Measurements from ENCODE around the gene FBXL13.
"Not testable (repeated sequence)": the region's sequence is repeated elsewhere in the genome, so short reads cannot be mapped to it uniquely, and the experiment has no call there.

The FBXL13 gene

DNA sequence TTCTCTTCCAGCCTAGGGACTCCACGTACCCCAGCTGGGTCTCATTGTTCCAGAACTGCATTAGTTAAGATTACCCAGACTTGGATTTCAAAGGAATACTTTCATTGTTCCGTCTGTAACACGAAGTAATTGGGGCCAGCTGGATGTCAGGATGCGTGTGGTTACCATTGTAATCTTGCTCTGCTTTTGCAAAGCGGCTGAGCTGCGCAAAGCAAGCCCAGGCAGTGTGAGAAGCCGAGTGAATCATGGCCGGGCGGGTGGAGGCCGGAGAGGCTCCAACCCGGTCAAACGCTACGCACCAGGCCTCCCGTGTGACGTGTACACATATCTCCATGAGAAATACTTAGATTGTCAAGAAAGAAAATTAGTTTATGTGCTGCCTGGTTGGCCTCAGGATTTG lies 140.8 kb downstream of the FBXL13 start:
- no peak for DNase-seq

DNA sequence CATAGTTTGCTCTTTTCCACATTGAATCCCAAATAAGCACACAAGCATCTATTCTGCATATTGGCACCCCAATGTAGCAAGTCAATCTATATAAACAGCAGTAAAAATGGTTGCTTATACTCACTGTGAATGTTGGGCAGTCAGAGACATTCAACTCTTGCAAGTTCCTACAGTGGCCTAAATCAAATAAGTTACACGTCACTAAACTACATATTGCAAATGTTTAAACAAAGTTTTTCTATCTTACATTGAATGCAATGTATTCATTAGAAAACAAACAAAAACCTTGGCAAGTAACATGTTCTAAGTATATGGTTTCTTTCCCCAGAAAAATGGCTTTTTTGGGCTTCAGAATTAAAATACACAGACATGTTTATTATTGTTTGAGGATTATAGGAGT lies 142.8 kb downstream of the FBXL13 start:
- no peak for DNase-seq

DNA sequence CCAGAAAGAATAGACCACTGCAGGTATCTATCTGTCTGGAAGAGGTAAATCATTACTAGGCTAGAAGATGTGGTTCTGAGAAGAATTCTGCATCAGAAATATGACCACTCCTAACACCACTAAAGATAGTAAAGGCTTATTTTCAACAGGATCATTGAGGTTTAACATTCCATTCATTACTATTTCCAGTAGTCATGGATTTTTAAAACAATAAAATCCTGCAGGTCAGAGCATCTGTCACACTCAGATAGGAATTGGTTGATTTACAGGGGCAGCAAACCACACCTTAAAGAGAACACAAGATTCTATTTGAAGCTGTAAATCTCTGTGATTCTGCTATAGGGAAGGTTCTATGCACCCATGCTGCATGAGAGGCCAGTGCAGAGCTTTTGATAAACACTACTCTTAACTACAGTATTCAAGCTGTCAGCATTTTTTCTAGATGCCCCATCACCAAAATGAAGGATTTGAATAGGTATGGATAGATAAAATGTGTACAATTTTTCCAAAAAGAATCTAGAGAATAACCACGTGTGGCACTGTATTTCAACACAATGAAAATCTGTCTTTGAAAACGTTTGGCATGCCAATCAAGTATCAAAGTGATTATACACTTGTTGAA lies 147.2 kb downstream of the FBXL13 start:
- no peak for DNase-seq

DNA sequence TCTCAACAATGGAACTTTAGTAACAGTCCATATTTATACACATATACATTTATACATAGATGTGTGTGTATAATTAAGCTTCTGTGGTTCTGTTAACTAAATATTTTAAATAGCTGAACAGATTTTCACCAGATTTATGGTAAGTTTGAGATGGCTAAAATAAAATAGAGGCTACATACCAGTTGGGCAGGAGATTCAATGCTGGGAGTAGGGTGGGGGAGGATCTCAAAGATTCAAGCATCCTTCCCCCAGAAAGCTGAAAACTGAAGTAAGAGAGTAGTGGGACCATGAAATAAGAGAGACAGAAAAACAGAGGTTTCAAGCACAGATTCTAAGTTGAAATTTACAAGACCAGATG lies 147.8 kb downstream of the FBXL13 start:
- DNase-seq = no peak

DNA sequence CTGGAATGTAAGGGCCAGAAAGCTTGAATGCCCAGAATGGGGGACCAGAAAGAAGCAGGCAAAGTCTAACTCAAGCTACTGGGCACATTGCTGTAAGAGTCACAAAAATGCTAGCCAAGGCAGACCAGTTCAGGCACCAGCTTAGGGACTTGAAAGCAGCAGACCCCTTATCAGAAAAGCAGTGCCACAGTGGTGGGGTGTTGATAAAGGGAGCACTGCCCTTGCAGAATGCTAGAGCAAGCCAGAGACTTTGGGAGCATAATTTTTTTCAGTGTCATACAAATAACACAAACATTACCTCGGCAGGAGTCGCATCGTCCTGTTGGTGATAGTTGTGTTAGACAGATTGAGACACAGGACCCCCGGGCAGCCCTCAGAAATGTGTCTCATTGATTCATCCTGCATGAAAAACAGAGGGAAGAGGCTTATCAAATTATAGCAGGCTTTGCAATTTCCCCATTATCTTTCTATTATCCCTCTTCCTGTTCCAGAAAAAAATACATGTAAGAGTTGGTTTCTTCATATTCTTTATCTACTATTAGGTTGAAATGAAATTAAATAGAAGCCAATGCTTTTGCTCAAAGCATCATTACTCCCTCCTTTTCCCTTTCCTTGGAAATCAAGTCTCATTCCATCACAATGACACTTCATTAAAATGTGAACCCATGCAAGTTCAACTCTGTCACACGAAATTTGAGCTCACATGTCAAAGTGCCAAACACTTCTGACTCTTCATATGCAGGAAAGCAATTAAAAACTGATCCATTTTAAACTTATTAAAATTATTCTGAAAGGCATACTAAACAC lies 148.4 kb downstream of the FBXL13 start:
- DNase-seq = no peak

DNA sequence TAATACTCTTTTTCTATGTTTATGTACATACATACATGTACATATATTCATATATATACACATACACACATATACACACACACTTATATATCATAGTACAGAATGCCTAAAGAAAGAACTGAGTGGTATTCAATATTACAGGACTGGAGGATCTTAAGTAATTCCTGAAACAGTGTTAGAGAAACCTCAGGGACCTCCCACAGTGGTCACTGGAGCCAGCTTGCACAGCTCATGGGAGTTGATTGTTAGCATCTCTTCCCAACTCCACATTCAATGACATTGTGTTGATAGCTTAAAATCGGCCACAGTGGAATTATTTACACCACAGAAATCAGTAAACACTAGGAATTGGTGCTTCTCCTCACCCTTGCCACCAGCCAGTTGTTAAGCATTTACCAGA lies 155.8 kb downstream of the FBXL13 start:
- DNase-seq = no peak

DNA sequence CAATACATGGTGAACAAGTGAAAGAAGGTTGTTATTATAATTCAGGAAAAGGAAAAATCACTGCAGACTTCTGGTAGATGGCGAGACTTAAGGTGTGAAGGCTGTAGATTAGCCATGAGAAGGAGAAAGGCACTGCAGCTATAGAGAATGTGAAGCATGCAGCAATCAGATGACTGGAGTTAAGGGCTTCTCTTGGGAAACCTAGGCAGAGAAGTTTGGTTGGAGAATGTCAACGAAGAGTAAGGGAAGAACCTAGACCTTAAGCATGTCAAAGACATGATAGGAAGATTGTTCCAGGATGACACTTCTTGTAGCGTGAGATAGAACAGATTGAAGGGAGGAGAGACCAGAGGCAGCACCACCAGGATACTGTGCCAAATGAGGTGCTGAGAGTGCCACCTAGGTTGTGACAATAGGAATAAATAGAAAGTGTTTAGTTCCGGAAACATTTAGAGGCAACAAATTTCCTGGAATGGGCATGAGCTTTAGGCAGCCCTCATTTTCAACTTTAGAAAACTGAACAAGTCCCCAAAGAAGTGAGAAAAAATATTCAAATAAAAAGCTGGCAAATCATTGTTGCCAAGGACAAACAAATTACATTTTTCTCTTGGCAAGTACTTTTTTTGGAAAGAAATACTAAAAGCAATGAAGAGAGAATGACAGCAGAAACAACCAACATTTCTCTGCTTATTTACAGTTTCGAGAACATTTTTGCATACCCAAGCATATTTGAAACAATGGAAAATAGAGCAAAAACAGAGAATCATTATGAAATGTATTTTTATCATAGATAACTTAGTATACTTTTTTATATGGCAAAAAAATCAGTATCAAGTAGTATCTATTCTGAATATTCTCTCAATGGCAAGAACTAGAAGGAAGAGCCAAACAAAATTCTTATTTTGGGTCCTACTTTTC lies 156.9 kb downstream of the FBXL13 start:
- no peak for DNase-seq

DNA sequence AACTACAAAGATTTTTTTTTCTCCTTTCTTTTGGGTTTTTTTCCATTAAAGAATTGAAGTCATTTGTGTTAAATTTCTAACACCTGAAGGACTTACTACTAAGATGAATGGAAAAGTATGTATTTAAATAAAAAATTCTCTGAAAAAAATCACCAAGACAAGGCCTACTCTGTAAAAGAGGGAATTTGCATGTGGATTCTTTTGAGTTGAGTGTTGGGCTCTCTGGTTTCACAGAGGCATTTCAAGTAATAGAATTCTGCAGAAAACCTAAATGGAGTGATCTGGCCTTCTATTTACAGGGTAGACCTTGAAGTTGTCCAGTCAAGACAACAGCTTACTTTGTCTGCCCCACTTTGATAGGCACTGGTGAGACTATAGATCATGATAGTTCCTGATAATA lies 157.7 kb downstream of the FBXL13 start:
- DNase-seq = no peak

DNA sequence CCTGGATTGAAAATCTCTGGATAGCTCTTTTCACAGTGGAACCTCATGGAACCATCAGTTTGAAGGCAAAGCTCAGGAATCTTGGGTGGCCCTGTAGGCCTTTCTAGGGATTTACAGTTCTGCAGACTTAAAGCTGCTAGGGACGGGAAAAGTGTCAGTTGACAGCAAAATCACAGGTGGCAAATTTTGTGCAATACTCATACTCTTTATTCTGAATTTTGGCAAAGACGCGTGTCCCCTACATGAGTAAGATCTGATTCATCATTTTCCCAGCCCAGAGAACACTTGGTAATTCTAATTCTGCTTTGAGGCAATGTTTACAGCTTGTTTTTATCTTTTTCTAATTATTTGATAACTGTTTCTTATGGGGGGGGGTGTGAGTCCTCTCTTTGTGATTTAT lies 158.2 kb downstream of the FBXL13 start:
- no peak for DNase-seq

DNA sequence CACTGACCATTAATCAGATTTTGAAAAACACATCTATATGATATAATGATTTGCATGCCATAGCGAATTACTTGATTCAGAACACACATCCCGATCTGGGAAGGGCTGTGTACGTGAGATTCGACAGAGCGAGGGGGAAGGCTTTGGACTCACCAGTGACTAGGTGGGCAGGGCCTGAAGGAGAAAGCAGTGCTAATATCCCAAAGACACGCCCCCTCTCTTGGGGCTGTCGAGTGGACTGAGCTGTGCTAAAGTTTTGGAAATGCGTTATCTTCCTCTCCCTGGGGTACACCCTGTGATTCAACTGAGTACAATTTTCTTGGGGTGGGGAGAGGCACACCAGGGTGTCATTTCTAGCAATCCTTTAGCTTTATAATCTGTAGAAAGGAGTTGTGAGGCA lies 160.0 kb downstream of the FBXL13 start:
- DNase-seq = no peak

DNA sequence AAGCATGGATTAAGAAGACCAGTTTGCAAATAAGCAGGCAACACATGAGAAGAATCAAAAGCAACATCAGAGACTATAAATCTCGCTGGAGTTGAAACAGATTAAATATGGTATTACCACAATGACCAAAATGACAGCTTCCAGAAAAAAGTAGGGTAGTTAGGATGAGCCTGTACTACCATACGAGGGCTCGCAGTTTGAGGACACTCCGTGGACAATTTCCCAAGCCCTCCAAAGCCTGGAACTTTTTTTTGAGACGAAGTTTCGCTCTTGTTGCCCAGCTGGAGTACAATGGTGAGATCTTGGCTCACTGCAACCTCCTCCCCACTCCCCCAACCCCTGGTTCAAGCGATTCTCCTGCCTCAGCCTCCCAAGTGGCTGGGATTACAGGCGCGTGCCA lies 160.8 kb downstream of the FBXL13 start:
- no peak for DNase-seq

DNA sequence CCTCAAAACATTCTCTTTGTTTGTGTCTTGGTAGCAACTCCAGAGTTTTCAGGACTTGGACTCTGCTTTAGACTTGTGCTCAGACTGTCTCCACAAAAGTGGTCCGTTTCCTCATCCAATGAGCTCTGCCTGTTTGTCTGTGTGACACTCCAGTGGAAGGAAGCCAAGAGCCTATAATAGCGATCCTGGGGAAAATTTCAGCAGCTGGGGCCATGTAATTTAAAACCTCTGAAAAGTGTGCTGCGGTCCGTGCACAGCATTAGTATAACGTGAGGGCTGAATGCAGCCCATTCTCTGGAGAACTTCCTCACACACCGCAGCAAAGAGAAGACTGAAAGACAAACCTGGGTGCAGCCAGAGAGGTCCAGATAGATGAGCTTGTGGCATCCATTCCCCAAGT lies 161.9 kb downstream of the FBXL13 start, which contains the start of gene LRRC17:
LRRC17 (plus strand) TSS at position 259 of the 400 bp plus-strand sequence. CDS start 20,914 bp downstream, outside the sequence.
- DNase-seq = no peak

DNA sequence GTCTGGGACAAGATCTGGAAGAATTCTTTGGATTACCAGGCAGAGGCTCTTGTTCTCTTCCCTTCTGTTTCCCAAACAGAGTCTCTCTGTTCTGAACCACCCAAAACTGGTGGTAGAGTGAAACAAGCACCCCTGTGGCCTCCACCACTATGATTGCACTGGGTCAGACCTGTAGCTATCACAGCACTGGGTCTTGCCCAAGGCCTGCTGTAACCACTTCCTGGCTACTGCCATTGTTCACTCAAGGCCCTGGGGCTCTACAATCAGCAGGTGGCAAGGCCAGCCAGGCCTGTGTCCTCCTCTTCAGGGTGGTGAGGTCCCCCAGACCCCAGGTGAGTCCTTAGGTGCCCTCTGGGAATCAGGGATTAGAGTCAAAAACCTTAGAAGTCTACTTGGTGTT lies 165.9 kb downstream of the FBXL13 start:
- no peak for DNase-seq

DNA sequence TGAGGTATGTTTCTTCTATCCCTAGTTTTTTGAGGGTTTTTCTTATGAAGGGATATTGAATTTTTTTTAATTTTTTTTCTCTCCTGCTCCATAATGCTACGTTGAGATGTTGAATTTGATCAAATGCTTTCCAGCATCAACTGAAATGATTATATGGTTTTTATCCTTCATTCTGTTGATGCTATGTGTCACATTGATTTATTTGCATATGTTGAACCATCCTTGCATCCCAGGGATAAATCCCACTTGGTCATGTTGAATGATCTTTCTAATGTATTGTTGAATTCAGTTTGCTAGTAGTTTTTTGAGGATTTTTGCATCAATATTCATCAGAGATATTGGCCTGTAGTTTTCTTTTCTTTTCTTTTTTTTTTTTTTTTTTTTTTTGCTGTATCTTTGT lies 171.0 kb downstream of the FBXL13 start:
- DNase-seq = not testable (repeated sequence)

DNA sequence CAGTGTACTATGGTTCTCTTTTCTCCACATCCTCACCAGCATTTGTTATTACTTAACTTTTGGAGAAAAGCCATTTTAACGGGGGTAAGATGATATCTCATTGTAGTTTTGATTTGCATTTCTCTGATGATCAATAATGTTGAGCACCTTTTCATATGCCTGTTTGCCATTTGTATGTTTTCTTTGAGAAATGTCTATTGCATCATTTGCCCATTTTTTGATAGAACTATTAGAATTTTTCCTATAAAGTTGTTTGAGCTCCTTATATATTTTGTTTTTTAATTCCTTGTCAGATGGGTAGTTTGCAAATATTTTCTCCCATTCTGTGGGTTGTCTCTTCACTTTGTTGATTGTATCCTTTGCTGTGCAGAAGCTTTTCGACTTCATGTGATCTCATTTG lies 172.5 kb downstream of the FBXL13 start:
- DNase-seq = not testable (repeated sequence)

DNA sequence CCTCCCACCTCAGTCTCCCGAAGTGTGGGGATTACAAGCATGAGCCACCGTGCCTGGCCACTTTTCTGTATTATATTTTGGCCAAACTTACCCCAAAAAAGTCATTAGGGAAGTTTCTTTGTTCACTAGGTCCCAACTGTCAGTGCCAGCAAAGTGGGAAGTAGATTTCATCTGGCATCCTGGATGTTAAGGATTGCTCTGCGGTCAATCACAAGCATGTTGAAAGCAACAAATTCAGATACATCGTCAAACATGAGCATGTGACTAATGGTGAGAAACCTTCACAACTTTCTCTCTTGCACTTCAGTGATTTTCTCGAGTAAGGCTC lies 176.1 kb downstream of the FBXL13 start:
- no peak for DNase-seq

DNA sequence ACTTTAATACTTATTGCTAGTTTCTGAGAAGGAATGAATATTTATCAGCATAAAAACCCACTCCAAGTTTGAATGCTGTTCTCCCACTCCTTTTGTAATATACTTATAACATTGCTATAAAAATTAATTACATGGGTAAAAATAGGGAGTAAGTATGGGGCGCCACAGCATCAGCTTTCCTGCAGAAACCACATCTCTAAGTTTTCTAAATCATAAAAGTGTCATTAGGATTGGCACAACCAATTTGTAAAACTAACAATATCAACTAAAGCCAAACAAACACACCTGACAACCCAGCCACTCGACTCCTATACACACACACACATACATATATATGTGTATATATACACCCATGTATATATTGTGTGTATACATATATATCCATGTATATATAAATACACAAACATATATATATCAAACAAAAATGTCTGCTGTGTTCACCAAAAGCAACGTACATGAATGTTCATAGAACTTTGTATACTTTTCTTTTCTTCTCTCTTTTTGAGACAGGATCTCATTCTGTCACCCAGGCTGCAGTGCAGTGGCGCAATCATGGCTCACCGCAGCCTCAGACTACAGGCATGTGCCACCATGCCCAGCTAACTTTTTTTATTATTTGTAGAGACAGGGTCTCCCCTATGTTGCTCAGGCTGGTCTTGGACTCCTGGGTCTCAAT lies 176.6 kb downstream of the FBXL13 start:
- DNase-seq = no peak

DNA sequence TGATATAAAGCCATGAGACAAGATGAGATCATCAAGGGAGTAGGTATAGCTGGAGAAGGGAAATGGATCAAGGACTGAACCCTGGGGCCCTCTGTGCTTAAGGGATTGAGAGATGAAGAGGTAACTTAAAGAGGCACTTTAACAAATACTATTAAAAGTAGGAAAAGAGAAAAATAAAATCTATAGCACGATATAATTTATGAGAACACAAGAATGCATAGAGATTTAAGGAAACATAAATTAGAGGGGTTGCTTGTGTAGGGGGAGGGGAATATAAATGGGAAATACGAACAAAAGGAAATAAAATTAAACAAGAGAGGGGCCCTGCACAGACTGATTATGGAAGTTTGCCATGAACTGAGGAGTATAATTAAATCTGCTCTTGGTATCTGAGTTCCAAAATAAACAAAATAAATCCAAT lies 177.4 kb downstream of the FBXL13 start:
- DNase-seq = no peak

DNA sequence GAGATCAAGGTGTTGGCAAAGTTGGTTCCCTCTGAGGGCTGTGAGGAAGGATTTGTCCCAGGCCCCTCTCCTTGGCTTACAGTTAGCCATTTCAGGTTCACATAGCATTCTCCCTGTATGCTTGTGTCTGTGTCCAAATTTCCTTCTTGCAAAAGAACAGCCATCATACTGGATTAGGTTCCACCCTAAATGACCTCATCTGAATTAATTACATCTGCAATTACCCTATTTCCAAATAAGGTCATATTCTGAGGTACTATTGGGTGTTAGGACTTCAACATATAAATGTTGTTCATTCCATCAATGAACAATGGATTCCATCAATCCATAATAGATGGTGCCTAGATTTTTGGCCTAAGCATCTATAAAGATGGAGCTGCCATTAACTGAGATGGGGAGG lies 178.0 kb downstream of the FBXL13 start:
- DNase-seq = no peak

DNA sequence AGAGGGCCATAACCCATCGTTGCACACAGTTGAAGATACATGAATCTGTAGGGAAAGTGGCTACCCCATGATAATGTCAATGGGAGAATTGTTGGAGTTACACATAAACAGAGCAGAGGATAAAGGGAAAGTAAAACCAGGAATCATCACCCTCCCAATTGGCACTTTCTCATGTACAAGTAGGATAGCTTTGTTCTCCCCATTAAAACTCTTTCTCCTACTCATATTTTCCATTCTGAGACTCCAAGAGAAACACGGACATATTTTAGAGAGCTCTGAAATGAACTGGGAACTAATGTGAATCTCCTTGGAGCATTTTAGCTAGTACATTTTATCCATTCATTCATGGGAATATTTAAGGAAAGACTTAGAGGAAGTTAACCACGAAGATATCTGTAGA lies 179.0 kb downstream of the FBXL13 start:
- no peak for DNase-seq

DNA sequence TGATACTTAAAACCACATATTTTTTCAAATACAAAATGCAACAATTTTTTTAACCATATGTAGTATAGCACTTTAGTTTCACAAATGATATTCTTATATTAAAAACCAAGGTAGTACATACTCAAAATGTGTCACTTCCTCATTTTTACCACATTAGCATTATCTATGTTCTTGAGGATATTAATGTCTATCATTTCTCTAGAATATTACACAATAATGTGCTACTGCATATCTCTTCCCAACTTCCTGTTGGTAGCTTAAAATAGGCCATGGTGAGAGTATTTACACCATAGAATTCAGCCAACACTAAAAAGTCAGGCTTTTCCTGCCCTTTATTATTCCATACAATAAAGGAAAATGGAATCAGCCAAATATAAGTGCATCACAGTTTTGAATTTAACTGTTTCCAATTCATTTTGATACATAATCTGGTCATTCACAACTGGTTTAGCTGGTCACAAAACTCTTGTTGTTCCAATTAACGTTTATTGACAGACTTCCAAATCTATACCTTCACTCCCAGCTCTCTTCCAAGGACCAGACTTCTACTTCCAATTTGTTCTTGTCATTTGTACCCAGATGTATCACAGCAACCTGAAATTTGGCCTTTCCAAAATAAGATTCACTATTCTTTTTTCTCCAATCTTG lies 181.8 kb downstream of the FBXL13 start:
- DNase-seq = no peak

DNA sequence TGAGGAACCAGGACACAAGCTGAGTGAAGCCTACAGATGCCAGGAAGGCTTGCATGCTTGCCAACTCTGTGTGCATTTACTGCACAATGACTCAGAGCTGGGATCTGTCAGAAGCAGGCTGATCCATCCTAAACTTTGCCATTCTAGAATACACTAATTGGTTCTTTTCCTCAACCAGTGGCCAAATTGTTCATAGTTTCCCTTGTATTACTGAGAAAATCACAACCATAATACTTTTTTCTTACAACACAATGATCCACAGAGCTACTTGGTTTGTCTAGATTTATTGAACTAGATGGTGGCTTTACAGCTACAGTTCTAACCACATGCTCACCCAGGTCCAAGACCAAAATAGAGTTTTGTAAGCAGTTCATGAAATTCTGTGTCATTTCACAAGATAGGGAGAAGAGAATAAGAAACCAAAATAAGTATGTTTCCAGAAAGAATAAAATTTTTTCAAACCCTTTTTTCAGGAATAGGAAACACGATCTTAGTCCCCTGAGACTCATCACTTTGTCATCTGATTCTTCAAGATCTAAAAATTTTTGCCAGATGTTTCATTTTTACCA lies 182.8 kb downstream of the FBXL13 start:
- DNase-seq = no peak

Measured in activated CD8-positive, alpha-beta memory T cell treated with anti-CD3 and anti-CD28 coated beads, Interleukin-2, amount 50 U/mL, for 48 hours (primary cell).